Kidney (tissue), 14 donors: ENCODE data around the gene FBXO22. TPM values are rescaled to one million over a fixed set of nuclear protein-coding genes. Genes with fewer than 3 reads are reported as not detected.

Experiments
- DNase-seq, 5 donors: peaks; one replicate each; pipeline ENCODE4 v3.0.0-alpha.2; 2013 to 2020
- FAIRE-seq: peaks from 2 replicates; lab custom pipeline; 2012; peaks lifted over from hg19 to GRCh38; lab: Jason Lieb, UNC
- H3K27ac ChIP-seq, 2 donors: one replicate each; pipeline ENCODE4 v1.7.0; 2013; ENCODE audit warnings: low read depth in 2 of 2, low read length in 2 of 2, inconsistent platforms in 1 of 2
- H3K27me3 ChIP-seq: one replicate; pipeline ENCODE4 v1.7.1; 2013; ENCODE audit warnings: low read length, inconsistent platforms; ENCODE audit not compliant: control insufficient read depth, insufficient read depth
- H3K36me3 ChIP-seq, 3 donors: one replicate each; pipeline versions ENCODE4 v1.7.0 to v1.7.1; 2013; ENCODE audit warnings: low read length in 3 of 3, control low read depth in 1 of 3, inconsistent platforms in 1 of 3; ENCODE audit not compliant: insufficient read depth in 3 of 3, control insufficient read depth in 2 of 3
- H3K4me1 ChIP-seq, 3 donors: one replicate each; pipeline versions ENCODE4 v1.7.0 to v1.7.1; 2013; ENCODE audit warnings: low read length in 3 of 3, inconsistent platforms in 1 of 3, low read depth in 1 of 3; ENCODE audit not compliant: control insufficient read depth in 2 of 3, insufficient read depth in 2 of 3
- H3K4me3 ChIP-seq, 3 donors: one replicate each; pipeline versions ENCODE4 v1.7.0 to v1.8.1; 2013; ENCODE audit warnings: low read length in 3 of 3, control low read depth in 1 of 3, inconsistent platforms in 1 of 3
- H3K9ac ChIP-seq, 3 donors: one replicate each; pipeline versions ENCODE4 v1.7.0 to v1.7.1; 2013; ENCODE audit warnings: low read length in 3 of 3, control low read depth in 1 of 3, inconsistent platforms in 1 of 3
- H3K9me3 ChIP-seq, 3 donors: one replicate each; pipeline versions ENCODE4 v1.7.0 to v1.7.1; 2013; ENCODE audit warnings: low read length in 3 of 3, control low read depth in 1 of 3, inconsistent platforms in 1 of 3; ENCODE audit not compliant: control insufficient read depth in 2 of 3, insufficient read depth in 1 of 3
- CTCF ChIP-seq: IDR thresholded peaks from 3 replicates; pipeline ENCODE4 v1.5.1; 2012; ENCODE audit warnings: mild to moderate bottlenecking, moderate library complexity, borderline replicate concordance; ENCODE audit not compliant: insufficient read depth; ENCODE audit errors: extremely low read depth
- intact Hi-C: fragments of 100-400 bp; cut with DNase I; formaldehyde crosslinking; loops from one replicate; pipeline ENCODE4 v1.11.1; 2022
- polyA plus RNA-seq: library from polyadenylated mRNA; stranded (reverse); fragments of 350-450 nt; fragmentation: Illumina TruSeq; extraction: RNeasy Lipid Tissue Mini Kit (QIAGEN cat#74804); gene quantifications from one replicate; pipeline ENCODE4 v1.2.3, GENCODE V29; 2014; ENCODE audit warnings: low read depth, low replicate concordance; ENCODE audit not compliant: insufficient read depth
- total RNA-seq: library from RNA; stranded (reverse); fragmentation: NEBNext Ultra II Directional; extraction: Animal tissue kit (Norgen Biotek cat#: 25700); gene quantifications from one replicate; pipeline ENCODE4 v1.2.1, GENCODE V29; 2021
- donor health status: control.
- donor health status: control.
- donor health status: control.
- donor health status: control.
- donor health status: control.
- donor health status: DM: yes; HTN: yes; CAD: no.
- donor health status: Normal renal cell carcinoma (clear cell type).

The FBXO22 gene
- total and polyA plus RNA-seq, 2 donors from 2014 or later, result 24.1 to 28.7 TPM

- no peak overlapping the region for H3K27ac ChIP-seq
- no peak overlapping the region for H3K9ac ChIP-seq
- H3K9me3 ChIP-seq, result no peaks in the 10 kb centered on the region
- H3K4me3 ChIP-seq, result no peak overlapping the region
- no peaks in the 10 kb centered on the region for H3K36me3 ChIP-seq
- FAIRE-seq (no peak), DNase-seq (no peak)
- no peaks in the 10 kb centered on the region for H3K27me3 ChIP-seq
- intact Hi-C loops, result no loop called here
- H3K4me1 ChIP-seq, result peaks cover 0 to 2% (median 0%) of the 10 kb centered on the region in 3 donors
- no peak for TF ChIP-seq CTCF
Measured at GRCh38 chr15:75947092-75947491, 43.4 kb downstream of the FBXO22 start.

GRCh38 chr15:75948761-75949296, 45.2 kb downstream of the FBXO22 start:
- DNase-seq (no peak), FAIRE-seq (no peak)
- H3K4me1 ChIP-seq, result peaks cover 0 to 2% (median 0%) of the 10 kb centered on the region in 3 donors
- intact Hi-C loops, result no loop called here
- H3K27ac ChIP-seq, result no peak overlapping the region
- H3K36me3 ChIP-seq, result no peaks in the 10 kb centered on the region
- no peak overlapping the region for H3K4me3 ChIP-seq
- no peaks in the 10 kb centered on the region for H3K27me3 ChIP-seq
- TF ChIP-seq CTCF, result no peak
- H3K9ac ChIP-seq, result no peak overlapping the region
- no peaks in the 10 kb centered on the region for H3K9me3 ChIP-seq

- no peak for FAIRE-seq
- intact Hi-C loops, result no loop called here
- H3K4me3 ChIP-seq, result no peak overlapping the region
- H3K9me3 ChIP-seq, result no peaks in the 10 kb centered on the region
- no peak overlapping the region for H3K9ac ChIP-seq
- no peak for DNase-seq
- no peak for TF ChIP-seq CTCF
- no peaks in the 10 kb centered on the region for H3K4me1 ChIP-seq
- no peak overlapping the region for H3K27ac ChIP-seq
- no peaks in the 10 kb centered on the region for H3K36me3 ChIP-seq
- H3K27me3 ChIP-seq, result no peaks in the 10 kb centered on the region
Measured at GRCh38 chr15:75952525-75952924, 48.8 kb downstream of the FBXO22 start.

- intact Hi-C loops, result no loop called here
- no peak overlapping the region for H3K27ac ChIP-seq
- H3K36me3 ChIP-seq, result no peaks in the 10 kb centered on the region
- H3K4me3 ChIP-seq, result no peak overlapping the region
- H3K9me3 ChIP-seq, result no peaks in the 10 kb centered on the region
- DNase-seq (no peak), FAIRE-seq (no peak)
- H3K27me3 ChIP-seq, result no peaks in the 10 kb centered on the region
- H3K4me1 ChIP-seq, result no peaks in the 10 kb centered on the region
- no peak overlapping the region for H3K9ac ChIP-seq
- TF ChIP-seq CTCF, result no peak
Measured at GRCh38 chr15:75955720-75956119, 52.0 kb downstream of the FBXO22 start.
